Stomach (tissue), 4 donors: Measurements from ENCODE around the gene SLC4A11.

ENCODE experiments used
- CTCF ChIP-seq, 7 experiments: fragments of 450-650 bp in 4 of 7; fragments of 200-600 bp in 3 of 7; sonication (generic) in 3 of 7; IDR thresholded peaks; one replicate each; pipeline ENCODE4 v1.5.1; 2016 to 2019; ENCODE audit warnings: antibody characterized with exemption in 7 of 7, control low read depth in 2 of 7, mild to moderate bottlenecking in 1 of 7
- EP300 ChIP-seq: sonication (generic); formaldehyde crosslinking; IDR thresholded peaks from one replicate; pipeline ENCODE4 v1.6.1; 2017; ENCODE audit warnings: antibody characterized with exemption

- TF ChIP-seq CTCF (IDR thresholded peaks at IDR 0.05) (no peak), EP300 (no peak)
These were observed 369 bp downstream of the SLC4A11 start for GRCh38 chr20:3238616-3239025.
